WTC11 (cell line): Measurements from ENCODE around the gene SLC38A1. TPM values are rescaled to one million over a fixed set of nuclear protein-coding genes. Genes with fewer than 3 reads are reported as not detected.
"Not testable (repeated sequence)": the region's sequence is repeated elsewhere in the genome, so short reads cannot be mapped to it uniquely, and the experiment has no call there.

Experiments
- ATAC-seq: fragments of 200-7000 bp; cut with Tn5 transposase; 2 replicates; pipeline ENCODE4 v1.10.0; 2021; ENCODE audit warnings: mild to moderate bottlenecking, moderate library complexity
- CTCF ChIA-PET: fragments of 300-600 bp; sonication (Branson Sonifier 250); formaldehyde crosslinking; loops from one replicate; lab custom pipeline; 2021; ENCODE audit warnings: antibody characterized with exemption; lab: Charles Lee
- POLR2A ChIA-PET: fragments of 350-600 bp; sonication (Branson Sonifier 250); formaldehyde crosslinking; loops from one replicate; lab custom pipeline; 2021; ENCODE audit warnings: antibody characterized with exemption; lab: Charles Lee
- DNase-seq: peaks from one replicate; pipeline ENCODE4 v3.0.0; 2021; ENCODE audit warnings: low spot score
- H3K27ac Mint-ChIP-seq: 2 replicates; pipeline ENCODE4 v1.8.0; 2021; ENCODE audit warnings: mixed read lengths
- H3K27me3 Mint-ChIP-seq: 2 replicates; pipeline ENCODE4 v1.8.0; 2021; ENCODE audit warnings: low read depth, mild to moderate bottlenecking, moderate library complexity, mixed read lengths
- H3K36me3 Mint-ChIP-seq: 2 replicates; pipeline ENCODE4 v1.8.0; 2021; ENCODE audit warnings: mixed read lengths
- H3K4me1 Mint-ChIP-seq: 2 replicates; pipeline ENCODE4 v1.8.0; 2022; ENCODE audit warnings: mixed read lengths
- H3K4me3 Mint-ChIP-seq: 2 replicates; pipeline ENCODE4 v1.8.0; 2021; ENCODE audit warnings: mild to moderate bottlenecking, moderate library complexity, mixed read lengths
- H3K9me3 Mint-ChIP-seq: 2 replicates; pipeline ENCODE4 v1.8.0; 2021; ENCODE audit warnings: mixed read lengths
- E2F5 ChIP-seq: sonication (generic); formaldehyde crosslinking; IDR thresholded peaks from 2 replicates; pipeline ENCODE4 v1.8.1; 2022; ENCODE audit warnings: mild to moderate bottlenecking, moderate library complexity, missing genetic modification reagents
- GTF2I ChIP-seq: fragments of 250-450 bp; sonication (Bioruptor Pico); conservative IDR thresholded peaks from 2 replicates; pipeline ENCODE4 v1.4.0; 2021; ENCODE audit warnings: mild to moderate bottlenecking
- NFYB ChIP-seq: sonication (generic); formaldehyde crosslinking; conservative IDR thresholded peaks from 2 replicates; pipeline ENCODE4 v1.8.0; 2022; ENCODE audit warnings: low read depth, missing genetic modification reagents
- NR2C2 ChIP-seq: sonication (generic); formaldehyde crosslinking; IDR thresholded peaks from 2 replicates; pipeline ENCODE4 v1.8.0; 2022; ENCODE audit warnings: mild to moderate bottlenecking, missing genetic modification reagents
- OVOL2 ChIP-seq: fragments of 250-450 bp; sonication (Bioruptor Pico); IDR thresholded peaks from 2 replicates; pipeline ENCODE4 v1.9.0; 2021; ENCODE audit warnings: mild to moderate bottlenecking, borderline replicate concordance
- PRDM15 ChIP-seq: sonication (generic); formaldehyde crosslinking; IDR thresholded peaks from 2 replicates; pipeline ENCODE4 v1.8.0; 2022; ENCODE audit warnings: missing genetic modification reagents
- TP53 ChIP-seq: sonication (generic); formaldehyde crosslinking; IDR thresholded peaks from 2 replicates; pipeline ENCODE4 v1.8.1; 2023; ENCODE audit warnings: mild to moderate bottlenecking, missing genetic modification reagents
- ZNF219 ChIP-seq: sonication (generic); formaldehyde crosslinking; IDR thresholded peaks from 2 replicates; pipeline ENCODE4 v1.8.0; 2023; ENCODE audit warnings: missing genetic modification reagents, mild to moderate bottlenecking, borderline replicate concordance
- ZNF317 ChIP-seq: sonication (generic); formaldehyde crosslinking; IDR thresholded peaks from 2 replicates; pipeline ENCODE4 v1.8.1; 2023; ENCODE audit warnings: low read depth, mild to moderate bottlenecking, moderate library complexity, missing genetic modification reagents, borderline replicate concordance
- ZNF671 ChIP-seq: fragments of 250-450 bp; sonication (Bioruptor Pico); IDR thresholded peaks from 2 replicates; pipeline ENCODE4 v1.8.0; 2021; ENCODE audit warnings: mild to moderate bottlenecking
- ZSCAN18 ChIP-seq: fragments of 250-450 bp; sonication (Bioruptor Pico); IDR thresholded peaks from 2 replicates; pipeline ENCODE4 v2.1.2; 2022; ENCODE audit warnings: mild to moderate bottlenecking, moderate library complexity
- total RNA-seq: library from RNA; stranded (reverse); gene quantifications from 3 replicates; pipeline ENCODE4 v1.2.3, GENCODE V29; 2021
- TF ChIP-seq, protein P1 (sequence below): sonication (generic); formaldehyde crosslinking; conservative IDR thresholded peaks from 2 replicates; pipeline ENCODE4 v1.8.1; 2022; ENCODE audit warnings: mild to moderate bottlenecking, missing genetic modification reagents
- TF ChIP-seq, protein P2 (sequence below): fragments of 200-600 bp; IDR thresholded peaks from 2 replicates; pipeline ENCODE4 v1.8.0; 2022; ENCODE audit warnings: antibody characterized with exemption
- TF ChIP-seq, protein P3 (sequence below): sonication (generic); formaldehyde crosslinking; IDR thresholded peaks from 2 replicates; pipeline ENCODE4 v1.8.0; 2022; ENCODE audit warnings: mild to moderate bottlenecking, missing genetic modification reagents

Gene SLC38A1
- total RNA-seq, 1 experiment from 2014 or later: 179 TPM

DNA sequence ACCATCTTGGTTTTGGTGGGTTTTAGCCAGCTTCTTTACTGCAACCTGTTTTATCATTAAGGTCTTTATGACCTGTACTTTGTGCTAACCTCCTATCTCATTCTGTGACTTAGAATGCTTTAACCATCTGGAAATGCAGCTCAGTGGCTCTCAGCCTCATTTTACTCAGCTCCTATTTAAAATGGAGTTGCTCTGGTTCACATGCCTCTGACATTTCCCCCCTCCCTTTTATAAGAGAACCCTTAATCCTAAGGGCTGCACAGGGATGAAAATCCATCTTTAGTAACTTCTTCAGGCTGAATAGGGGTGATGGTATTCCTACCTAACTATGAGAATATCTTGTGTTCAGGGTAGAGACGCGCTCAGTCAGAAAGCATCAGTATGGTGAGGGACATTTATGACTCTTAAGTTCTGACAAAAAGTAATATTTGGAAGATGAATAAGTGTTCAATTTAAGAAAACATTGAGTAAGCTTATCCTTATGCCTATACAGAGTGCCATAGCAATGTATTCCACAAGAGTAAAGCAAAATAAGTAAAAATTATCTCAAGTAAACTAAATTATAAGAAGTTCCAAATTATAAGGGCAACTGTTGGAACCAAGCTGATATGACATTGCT, 15.2 kb downstream of the SLC38A1 start:
- CTCF ChIA-PET: no interaction called here
- Mint-ChIP-seq H3K4me1 (peaks cover 31% of the 10 kb centered on the region), H3K4me3 (no peak overlapping the region), H3K36me3 (peaks cover 68% of the 10 kb centered on the region), H3K27me3 (no peaks in the 10 kb centered on the region), H3K9me3 (peaks cover 32% of the 10 kb centered on the region), H3K27ac (no peak overlapping the region)
- POLR2A ChIA-PET: no interaction called here
- TF ChIP-seq ZNF671 (CRISPR knock-in tag) (no peak), GTF2I (CRISPR knock-in tag) (no peak), E2F5 (CRISPR knock-in tag) (no peak), NR2C2 (CRISPR knock-in tag) (no peak), ZNF317 (CRISPR knock-in tag) (no peak), ZSCAN18 (CRISPR knock-in tag) (no peak), TP53 (CRISPR knock-in tag) (no peak), NFYB (CRISPR knock-in tag) (no peak), ZNF219 (no peak), OVOL2 (no peak)
- TF ChIP-seq, protein P1, sequence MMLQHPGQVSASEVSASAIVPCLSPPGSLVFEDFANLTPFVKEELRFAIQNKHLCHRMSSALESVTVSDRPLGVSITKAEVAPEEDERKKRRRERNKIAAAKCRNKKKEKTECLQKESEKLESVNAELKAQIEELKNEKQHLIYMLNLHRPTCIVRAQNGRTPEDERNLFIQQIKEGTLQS (CRISPR knock-in tag): no peak
- TF ChIP-seq, protein P2, sequence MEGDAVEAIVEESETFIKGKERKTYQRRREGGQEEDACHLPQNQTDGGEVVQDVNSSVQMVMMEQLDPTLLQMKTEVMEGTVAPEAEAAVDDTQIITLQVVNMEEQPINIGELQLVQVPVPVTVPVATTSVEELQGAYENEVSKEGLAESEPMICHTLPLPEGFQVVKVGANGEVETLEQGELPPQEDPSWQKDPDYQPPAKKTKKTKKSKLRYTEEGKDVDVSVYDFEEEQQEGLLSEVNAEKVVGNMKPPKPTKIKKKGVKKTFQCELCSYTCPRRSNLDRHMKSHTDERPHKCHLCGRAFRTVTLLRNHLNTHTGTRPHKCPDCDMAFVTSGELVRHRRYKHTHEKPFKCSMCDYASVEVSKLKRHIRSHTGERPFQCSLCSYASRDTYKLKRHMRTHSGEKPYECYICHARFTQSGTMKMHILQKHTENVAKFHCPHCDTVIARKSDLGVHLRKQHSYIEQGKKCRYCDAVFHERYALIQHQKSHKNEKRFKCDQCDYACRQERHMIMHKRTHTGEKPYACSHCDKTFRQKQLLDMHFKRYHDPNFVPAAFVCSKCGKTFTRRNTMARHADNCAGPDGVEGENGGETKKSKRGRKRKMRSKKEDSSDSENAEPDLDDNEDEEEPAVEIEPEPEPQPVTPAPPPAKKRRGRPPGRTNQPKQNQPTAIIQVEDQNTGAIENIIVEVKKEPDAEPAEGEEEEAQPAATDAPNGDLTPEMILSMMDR: no peak
- ATAC-seq: no peak
- no peak for DNase-seq

- POLR2A ChIA-PET, H3K27ac Mint-ChIP-seq, H3K4me3 Mint-ChIP-seq, DNase-seq, CTCF ChIA-PET, H3K27me3 Mint-ChIP-seq, ATAC-seq: not testable (repeated sequence)
- Mint-ChIP-seq H3K36me3 (peaks cover 84% of the 10 kb centered on the region), H3K9me3 (peaks cover 47% of the 10 kb centered on the region), H3K4me1 (peaks cover 34% of the 10 kb centered on the region)
These were observed 16.8 kb downstream of the SLC38A1 start for GRCh38 chr12:46251994-46252393.

- peaks cover 56% of the 10 kb centered on the region for H3K9me3 Mint-ChIP-seq
- POLR2A ChIA-PET, H3K27me3 Mint-ChIP-seq, H3K27ac Mint-ChIP-seq, DNase-seq, H3K4me3 Mint-ChIP-seq, ATAC-seq, CTCF ChIA-PET: not testable (repeated sequence)
- peaks cover 40% of the 10 kb centered on the region for H3K4me1 Mint-ChIP-seq
- H3K36me3 Mint-ChIP-seq: peaks cover 88% of the 10 kb centered on the region
These were observed 18.9 kb downstream of the SLC38A1 start for GRCh38 chr12:46249960-46250359.

DNA sequence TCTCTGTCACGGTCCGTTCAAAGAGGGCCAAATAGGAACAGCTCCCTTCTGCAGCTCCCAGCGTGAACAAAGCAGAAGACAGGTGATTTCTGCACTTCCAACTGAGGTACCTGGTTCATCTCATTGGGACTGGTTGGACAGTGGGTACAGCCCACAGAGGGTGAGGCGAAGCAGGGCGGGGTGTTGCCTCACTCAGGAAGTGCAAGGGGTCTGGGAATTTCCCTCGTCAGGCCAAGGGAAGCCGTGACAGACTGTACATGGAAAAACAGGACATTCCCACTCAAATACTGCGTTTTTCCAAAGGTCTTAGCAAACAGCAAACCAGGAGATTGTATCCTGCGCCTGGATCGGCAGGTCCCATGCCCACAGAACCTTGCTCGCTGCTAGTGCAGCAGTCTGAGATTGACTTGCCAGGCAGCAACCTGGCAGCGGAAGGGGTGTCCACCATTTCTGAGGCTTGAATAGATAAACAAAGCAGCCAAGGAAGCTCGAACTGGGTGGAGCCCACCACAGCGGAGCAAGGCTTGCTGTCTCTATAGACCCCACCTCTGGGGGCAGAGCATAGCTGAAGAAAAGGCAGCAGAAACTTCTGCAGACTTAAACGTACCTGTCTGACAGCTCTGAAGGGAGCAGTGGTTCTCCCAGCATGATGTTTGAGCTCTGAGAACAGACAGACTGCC, 22.7 kb downstream of the SLC38A1 start:
- no peak overlapping the region for H3K27ac Mint-ChIP-seq
- ChIA-PET POLR2A (interaction anchor here (1.0 kb wide), 1 partner anchor 13 kb away, joined by 3 read pairs; no protein-coding TSS in a partner anchor), CTCF (no interaction called here)
- H3K4me1 Mint-ChIP-seq: peaks cover 43% of the 10 kb centered on the region
- peaks cover 79% of the 10 kb centered on the region for H3K36me3 Mint-ChIP-seq
- no peaks in the 10 kb centered on the region for H3K27me3 Mint-ChIP-seq
- peaks cover 44% of the 10 kb centered on the region for H3K9me3 Mint-ChIP-seq
- TF ChIP-seq, protein P3, sequence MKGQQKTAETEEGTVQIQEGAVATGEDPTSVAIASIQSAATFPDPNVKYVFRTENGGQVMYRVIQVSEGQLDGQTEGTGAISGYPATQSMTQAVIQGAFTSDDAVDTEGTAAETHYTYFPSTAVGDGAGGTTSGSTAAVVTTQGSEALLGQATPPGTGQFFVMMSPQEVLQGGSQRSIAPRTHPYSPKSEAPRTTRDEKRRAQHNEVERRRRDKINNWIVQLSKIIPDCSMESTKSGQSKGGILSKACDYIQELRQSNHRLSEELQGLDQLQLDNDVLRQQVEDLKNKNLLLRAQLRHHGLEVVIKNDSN (CRISPR knock-in tag): no peak
- no peak for TF ChIP-seq PRDM15 (CRISPR knock-in tag)
- peak; percentile 34 for ATAC-seq
- no peak overlapping the region for H3K4me3 Mint-ChIP-seq
- DNase-seq: no peak
